ENCODE data around the gene METTL23.
"Not testable (repeated sequence)": the region's sequence is repeated elsewhere in the genome, so short reads cannot be mapped to it uniquely, and the experiment has no call there.

Gene METTL23

DNA sequence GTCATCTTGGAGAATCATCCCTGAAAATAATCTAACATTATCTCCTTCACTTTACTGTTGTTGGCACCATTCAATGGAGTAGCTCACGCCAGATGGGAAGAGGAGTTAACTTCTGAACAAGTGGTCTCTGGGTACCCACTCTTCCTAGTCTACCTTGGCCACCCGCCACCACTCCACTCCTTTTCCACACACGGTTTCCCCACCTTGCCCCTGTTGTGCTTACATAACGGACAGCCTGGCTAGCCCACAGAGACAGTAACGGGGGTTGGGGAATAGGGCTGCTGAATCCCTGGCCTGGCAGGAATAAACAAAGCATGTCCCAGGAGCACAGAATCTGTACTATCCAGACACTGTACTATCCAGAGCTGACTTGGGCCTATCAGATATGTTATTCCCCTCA is 12.3 kb upstream of the METTL23 start:
- no peak for DNase-seq

DNA sequence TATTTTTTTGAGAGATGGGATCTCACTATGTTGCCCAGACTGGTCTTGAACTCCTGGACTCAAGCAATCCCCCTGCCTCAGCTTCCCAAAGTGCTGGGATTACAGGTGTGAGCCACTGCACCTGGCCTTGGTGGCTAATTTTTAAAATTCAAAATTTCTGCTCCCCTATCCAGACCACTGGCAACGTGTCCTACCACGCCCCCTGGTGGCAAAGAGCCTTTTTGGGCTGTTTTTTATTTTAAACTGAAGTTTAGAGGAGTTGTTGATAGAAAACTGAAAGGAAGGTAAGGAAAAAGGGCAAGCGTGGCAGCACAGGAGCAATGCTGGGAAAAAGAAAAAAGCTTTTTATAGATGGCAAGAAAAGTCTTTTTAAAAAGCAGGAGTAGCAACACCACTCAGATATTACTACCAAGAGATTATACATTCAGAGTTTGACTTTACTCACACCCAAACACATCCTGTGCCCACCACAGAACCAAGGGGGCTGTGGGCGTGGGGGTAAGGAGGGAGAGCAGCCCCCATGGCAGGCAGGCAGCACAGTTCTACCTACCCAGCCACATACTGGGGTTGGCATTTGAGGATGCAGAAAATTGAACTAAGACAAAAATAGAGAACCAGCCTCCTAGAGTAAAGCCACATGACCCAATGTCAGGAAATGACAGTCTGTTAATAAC is 11.7 kb upstream of the METTL23 start:
- no peak for DNase-seq

DNA sequence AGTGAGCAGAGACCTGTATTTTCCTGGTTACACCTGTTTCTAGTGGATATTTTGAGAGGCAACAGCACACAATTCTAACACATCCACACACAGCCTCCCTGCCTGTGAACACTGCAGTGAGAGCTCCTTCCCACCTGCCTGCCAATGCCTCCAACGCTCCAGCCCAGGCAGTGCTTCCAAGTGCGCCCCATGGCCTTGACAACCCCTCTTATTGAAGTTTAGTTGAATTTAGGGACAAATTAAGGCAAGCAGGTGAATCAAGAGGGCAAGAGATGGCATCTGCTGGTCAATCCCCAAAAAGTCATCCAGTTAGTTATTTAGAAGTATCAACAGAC is 11.2 kb upstream of the METTL23 start:
- DNase-seq: no peak

DNA sequence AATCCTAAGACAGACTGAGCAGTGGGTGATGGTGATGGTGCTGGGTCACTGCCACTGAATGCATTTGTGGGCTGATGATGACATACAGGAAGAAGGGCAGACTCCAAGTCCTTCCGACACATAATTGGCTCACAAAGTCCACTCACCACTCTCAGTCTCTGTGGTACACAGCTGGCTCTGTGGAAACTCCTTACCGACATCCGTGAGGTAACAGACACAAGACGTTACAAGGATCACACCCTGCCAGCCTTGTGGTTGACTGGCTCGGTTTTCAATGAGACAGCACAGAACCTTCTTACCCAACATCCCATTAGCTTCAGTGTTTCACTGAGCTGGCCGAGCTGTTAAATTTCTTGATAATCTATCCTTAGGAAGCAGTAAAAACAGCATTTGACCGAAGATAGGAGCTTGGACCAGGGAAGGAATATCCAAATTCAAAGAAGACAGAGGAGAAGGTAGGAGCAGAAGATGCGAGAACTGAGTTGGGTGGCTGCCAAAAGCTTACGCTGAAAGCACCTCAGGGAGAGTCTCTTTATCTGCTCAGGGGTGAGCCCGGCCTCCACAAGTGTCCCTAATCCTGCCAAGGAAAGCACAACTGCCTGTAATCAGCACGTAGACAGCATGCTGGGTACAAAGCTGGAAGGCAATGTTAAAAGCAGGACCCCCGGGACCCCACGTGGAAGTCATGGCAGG is 10.3 kb upstream of the METTL23 start:
- peak; percentile 99 for DNase-seq

DNA sequence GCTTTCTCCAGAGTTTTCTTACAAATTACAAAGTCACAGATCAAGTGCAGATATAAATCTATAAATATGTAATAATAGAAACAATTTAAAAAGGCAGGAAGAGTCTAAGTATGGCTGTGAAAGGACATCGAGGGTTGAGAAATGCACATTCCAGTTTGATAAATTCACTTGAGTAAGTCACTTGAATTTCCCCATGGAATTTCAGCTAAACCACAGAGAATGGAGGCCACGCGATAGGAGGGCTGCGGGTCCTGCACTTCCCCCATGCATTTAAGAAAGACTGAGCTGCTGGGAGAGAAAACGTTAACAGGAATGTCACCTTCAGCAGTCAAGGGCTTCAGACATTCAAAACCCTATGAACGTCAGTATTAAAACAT is 9.8 kb upstream of the METTL23 start:
- DNase-seq: peak; percentile 89

DNA sequence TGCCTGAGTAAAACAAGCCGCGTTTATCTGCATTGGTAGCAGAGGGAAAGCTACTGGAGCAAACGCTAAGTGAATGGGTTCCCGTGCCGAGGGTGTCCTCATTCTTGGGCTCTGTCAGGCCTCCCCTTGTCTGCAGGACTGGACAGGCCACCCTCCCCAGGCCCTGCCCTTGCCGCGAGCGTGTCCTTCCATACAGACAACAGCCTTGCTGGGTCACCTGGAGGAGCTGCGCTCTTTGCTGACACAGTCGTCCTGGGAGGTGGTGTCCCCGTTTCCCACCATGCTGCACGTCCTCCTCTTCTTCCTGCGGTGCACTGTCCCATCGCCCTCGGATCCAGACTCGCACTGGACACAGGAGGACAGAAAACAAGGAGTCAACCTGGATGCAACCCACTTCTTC is 8.1 kb upstream of the METTL23 start:
- no peak for DNase-seq

DNA sequence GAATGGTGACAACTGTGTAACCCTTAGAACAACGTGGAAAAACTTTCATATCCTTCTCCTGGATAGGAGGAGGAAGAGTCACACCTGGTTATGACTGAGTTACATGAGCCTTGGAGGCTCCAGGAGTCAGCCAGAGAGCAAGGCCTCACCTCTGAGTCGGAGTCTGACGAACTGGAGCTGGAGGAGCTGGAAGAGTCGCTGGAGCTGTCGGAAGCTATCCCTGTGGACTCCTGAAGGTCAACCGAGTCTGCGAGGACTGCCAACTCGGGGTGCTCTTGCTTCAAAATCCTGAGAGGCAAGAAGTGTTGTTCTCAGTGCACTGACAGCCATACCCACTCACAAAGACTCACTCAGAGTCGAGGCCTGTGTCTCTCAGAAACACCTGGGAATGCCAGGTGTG is 6.4 kb upstream of the METTL23 start:
- no peak for DNase-seq

DNA sequence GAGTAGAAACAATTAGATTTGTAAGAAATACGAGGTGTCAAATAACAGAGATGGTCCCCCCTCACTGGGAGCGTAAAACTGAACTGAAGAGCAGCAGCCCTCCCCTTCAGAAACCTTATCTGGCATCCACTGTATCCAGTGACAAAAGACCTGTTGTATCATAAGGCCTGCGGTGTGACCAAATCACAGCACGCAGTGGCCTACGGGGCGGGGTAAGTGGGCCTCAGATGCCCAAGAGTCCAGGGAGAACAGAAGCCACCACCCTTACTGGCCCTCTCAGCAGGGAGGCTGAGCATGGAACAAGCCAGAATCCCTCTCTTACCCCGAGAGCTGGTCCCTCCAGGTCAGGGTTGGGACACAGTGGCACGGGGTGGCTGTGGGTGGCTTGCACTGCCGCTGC is 5.7 kb upstream of the METTL23 start:
- no peak for DNase-seq

DNA sequence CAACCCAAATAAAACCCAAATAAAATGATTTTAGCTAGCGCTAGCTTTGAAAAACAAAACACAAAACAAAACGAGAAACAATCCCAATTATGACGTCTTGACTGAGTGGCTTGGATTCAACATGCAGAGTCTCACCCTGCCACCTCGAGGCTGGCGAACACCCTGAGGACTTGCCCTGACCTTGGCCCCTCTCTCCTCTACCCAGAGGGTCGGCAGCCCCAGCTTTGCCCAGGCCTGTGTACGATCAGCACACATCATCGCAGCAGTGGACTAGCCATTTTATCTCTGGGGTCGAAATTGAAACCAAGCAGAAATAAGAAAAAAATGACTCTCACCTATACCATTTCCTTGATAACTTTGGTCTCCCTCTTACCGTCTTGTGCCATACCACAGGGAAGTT is 5.2 kb upstream of the METTL23 start:
- DNase-seq: no peak

DNA sequence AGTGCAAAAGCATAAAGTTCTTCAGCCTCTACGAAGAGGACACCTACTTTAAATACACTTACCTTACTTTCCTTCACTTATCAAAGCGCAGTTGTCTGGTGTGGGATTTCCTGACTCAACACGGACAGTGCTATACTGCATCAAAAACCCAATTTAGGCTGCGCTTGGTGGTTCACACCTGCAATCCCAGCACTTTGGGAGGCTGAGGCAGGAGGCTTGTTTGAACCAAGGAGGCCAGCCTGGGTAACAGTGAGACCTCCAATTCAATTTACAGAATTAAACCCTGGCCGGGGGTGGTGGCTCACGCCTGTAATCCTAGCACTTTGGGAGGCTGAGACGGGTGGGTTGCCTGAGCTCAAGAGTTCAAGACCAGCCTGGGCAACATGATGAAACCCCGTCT is 4.4 kb upstream of the METTL23 start:
- no peak for DNase-seq

DNA sequence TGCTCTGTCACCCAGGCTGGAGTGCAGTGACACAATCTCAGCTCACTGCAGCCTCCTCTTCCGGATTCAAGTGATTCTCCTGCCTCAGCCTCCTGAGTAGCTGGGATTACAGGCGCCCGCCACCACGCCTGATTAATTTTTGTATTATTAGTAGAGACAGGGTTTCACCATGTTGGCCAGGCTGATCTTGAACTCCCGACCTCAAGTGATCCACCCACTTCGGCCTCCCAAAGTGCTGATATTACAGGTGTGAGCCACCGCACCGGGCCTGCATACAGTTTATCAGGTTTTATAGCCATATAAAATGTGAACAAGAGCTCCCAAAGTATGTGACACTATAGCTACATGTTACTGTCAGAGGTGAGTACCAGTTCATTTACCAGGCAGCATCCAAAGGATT is 3.7 kb upstream of the METTL23 start:
- not testable (repeated sequence) for DNase-seq

DNA sequence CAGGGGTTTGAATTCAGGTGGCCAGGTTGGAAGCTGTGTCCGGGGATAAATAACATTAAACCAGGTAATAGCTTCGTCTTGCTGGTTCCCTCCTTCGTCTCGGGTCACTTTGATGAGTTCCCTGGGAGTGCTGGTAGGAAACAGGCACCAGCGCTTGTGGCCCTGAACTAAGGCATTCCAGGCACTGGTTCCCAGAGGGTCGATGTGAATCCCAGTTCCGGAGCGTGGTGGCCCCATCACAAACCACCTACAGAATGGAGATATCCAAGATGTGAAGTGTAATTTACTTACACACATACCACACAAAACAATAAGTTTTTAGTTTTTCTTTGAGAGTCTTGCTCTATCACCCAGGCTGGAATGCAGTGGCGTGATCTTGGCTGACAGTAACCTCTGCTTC is 2.8 kb upstream of the METTL23 start:
- DNase-seq: no peak

DNA sequence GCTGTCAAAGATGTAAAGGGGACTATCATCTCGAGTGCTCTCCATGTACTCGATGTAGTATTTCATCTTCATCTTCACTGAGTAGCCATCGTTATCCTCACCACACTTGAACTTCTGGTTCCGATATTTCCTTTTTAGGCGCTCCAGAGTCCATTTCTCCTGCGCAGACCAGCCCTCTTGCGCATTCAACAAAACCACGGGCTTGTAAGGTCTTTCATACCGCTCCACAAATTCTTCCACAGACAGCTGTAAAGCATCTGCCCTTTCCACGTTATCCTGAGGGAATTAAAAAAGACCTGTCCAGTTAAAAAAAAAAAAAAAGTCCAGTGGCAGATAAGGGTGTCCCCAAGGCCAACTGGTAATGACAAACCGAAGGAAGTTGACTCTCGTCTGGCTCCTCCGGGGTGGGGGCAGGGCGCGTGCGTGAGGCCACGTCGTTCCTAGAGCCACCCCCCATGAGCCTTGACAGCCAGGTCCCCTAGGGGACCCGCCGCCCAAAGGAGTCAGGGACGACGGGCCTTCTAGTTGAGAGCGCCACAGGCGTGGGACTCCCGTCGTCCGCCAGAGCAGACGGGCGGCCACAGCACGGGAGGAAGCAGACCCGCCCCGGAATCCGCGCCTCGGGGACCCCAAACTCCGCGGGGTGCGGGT is 934 bp upstream of the METTL23 start:
- DNase-seq: peak; percentile 45

DNA sequence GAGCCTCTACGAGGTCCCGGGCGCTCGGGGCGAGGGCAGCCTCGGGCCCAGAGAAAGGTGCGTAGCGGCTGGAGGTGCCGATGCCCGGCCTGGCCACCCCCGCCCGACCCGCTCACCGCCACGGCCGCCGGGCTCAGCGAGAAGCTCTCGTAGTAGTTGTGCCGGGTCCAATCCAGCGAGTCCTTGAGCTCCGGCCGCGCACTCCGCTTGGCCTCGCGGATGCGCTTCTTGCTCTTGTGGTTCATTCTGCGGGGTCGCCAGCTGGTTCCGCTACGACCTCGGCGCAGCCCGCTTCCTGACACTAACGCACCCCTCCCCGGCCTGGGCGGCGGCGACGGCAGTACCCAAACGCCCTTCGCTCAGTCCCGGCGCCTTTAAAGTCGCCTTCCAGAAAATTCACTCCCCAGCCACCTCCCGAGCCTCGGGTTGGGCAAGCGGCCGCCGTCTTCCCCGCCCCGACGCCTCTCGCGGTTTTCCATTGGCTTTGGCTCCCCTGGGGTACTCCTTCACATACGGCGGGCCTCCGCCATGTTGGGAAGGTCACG is 336 bp upstream of the METTL23 start, which contains the start of gene JMJD6:
Gene JMJD6 (minus strand): TSS at position 376 of the 545 bp plus-strand sequence. CDS start 131 bp downstream, at position 245.
- peak; percentile 97 for DNase-seq

DNA sequence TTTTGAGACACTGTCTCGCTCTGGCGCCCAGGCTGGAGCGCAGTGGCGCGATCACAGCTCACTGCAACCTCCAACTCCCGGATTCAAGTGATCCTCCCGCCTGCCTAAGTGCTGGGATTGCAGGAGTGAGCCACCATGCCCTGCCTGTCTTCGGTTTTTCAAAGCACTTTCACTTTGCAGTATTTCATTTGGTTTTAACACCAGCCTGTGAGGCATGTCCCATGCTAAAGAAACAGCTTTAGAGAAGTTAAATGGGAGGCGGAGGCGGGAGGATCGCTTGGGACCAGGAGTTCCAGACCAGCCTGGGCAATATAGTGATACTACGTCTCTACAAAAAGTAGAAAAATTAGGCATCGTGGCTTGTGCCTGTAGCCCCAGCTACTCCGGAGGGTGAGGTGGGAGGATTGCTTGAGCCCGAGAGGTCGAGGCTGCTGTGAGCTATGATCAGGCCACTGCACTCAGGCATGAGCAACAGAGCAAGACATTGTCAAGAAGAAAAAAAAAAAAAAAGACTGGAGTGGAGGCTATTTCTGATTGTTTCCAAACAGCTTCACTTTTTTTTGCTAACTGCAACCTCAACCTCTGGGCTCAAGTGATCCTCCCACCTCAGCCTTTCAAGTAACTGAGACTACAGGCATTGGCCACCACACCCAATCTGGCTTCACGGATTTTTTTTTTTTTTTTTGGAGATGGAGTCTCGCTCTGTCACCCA is 1.3 kb downstream of the METTL23 start:
- no peak for DNase-seq

DNA sequence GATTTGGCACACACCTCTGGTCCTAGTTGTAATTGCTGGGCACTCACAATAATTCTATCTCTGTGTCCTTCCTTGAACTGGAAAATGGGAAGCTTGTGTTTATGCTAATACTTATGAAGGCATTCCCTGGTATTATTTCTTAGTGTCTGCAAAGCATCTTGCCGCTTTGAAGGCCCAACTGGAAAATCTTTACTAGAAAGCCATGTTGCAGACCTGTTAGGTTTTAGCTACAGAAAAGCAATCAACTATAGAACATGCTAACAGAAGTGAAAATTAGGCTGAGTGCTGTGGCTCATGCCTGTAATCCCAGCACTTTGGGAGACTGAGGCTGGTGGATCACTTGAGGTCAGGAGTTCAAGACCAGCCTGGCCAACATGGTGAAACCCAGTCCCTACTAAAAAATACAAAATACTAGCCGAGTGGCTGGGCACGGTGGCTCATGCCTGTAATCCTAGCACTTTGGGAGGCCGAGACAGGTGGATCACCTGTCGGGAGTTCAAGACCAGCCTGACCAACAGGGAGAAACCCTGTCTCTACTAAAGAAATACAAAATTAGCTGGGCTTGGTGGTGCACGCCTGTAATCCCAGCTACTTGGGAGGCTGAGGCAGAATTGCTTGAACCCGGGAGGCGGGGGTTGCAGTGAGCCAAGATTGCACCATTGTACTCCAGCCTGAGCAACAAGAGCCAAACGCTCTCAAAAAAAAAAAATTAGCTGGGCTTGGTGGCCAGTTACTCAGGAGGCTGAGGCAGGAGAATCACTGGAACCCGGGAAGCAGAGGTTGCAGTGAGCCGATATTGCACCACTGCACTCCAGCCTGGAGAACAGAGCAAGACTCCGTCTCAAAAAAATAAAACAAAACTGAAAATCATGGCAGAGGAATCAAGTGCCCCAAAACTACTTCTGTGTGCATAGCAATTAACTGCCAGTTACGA is 5.4 kb downstream of the METTL23 start:
- DNase-seq: not testable (repeated sequence)

DNA sequence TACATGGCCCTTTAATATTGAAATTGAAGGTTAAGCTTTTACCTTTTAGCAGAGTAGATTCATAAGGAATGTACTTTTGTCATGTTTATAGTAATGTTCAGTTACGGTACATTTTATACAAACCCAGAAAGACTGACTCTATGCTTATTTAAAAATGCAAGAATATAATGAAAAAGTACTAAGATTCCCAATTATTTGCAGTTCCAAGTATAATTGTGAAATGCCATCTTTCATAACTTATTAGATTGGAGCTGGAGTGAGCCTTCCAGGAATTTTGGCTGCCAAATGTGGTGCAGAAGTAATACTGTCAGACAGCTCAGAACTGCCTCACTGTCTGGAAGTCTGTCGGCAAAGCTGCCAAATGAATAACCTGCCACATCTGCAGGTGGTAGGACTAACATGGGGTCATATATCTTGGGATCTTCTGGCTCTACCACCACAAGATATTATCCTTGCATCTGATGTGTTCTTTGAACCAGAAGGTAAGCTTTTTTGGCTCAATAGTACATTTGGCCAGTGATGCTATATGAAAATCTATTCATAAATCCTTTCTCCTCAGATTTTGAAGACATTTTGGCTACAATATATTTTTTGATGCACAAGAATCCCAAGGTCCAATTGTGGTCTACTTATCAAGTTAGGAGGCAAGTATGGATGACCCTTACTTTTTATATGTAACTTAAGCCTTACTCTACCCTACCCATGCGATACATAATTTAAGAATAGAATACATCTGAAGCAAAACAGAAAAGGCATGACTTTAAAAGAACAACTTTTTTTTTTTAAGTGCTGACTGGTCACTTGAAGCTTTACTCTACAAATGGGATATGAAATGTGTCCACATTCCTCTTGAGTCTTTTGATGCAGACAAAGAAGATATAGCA is 6.3 kb downstream of the METTL23 start:
- DNase-seq: no peak

DNA sequence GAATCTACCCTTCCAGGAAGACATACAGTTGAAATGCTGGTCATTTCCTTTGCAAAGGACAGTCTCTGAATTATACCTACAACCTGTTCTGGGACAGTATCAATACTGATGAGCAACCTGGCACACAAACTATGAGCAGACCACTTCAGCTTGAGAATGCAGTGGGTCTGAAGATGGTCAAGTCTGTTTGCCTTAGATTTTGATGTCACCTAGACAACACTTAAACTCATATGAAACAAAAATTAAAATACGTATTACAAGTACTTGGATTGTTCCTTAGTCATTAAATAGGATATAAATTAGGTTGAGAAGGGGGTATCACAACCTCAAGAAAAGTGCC is 6.9 kb downstream of the METTL23 start:
- DNase-seq: no peak

DNA sequence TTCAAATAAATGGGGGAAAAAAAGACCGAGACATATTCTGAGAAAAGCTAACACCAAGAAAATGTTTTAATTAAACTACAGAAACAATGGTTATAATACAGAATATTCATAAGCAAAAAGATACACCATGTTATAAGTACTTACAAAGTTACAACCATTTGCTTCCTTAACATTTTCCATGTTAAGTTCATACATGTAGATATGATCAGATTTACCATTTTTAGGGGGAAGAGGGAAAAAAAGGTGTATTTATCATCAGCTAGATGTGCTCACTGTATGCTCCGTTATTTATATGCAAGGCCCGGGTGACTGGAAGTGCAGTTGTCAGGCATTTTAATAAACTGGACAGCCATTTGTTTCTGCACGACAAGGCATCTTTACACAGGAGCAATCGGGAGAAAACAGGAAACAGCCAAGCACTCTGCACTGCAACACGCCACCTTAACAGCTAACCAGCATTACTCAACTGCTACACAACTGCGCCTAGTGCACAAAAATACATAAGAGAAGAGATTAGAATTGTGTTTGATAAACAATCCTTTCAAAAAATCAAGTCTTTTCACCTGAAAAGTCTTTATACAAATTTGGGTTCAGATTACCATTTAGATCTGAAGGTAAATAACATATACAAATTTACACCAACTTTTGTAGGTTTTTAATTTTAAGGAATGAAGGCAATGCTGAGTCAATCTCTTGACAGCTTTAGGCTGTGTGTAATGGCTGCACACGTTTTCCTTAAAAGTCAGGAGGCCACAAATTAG is 7.6 kb downstream of the METTL23 start:
- DNase-seq: peak; percentile 52

DNA sequence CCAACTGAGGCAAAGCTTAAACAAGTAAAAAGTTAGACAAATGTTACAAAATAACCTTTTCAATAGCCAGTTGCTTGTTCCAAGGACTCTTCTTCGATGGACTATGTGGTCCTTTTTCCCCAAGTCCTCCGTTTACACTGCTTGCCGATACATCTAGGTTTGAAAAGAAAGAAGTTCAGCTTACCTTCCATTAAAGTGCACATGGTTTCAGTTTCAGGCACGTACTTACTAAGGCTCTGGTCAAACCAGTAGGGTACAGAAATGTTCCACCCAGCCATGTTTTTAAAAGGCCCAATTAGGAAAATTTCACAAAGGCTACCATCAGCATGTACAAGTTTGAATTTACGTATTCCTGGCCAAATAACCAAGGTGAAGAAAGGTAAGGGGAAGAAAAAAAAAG is 8.4 kb downstream of the METTL23 start:
- DNase-seq: no peak
